H1 (cell line): ENCODE measurements around the gene KLHL29. TPM values are rescaled to one million over a fixed set of nuclear protein-coding genes. Genes with fewer than 3 reads are reported as not detected.

Experiments used
- CTCF ChIA-PET: fragments of 300-600 bp; sonication (Branson Sonifier 250); formaldehyde crosslinking; loops from one replicate; lab custom pipeline; 2021; ENCODE audit not compliant: partially characterized antibody; lab: Charles Lee
- POLR2A ChIA-PET: fragments of 300-600 bp; sonication (Branson Sonifier 250); formaldehyde crosslinking; loops from one replicate; lab custom pipeline; 2021; ENCODE audit warnings: inconsistent platforms; ENCODE audit not compliant: partially characterized antibody; lab: Charles Lee
- DNase-seq, 2 experiments: peaks; one replicate each; pipeline versions ENCODE4 v3.0.0 to v3.0.0-alpha.2; 2010 to 2022; ENCODE audit warnings: low spot score in 2 of 2, low read depth in 1 of 2, mixed read lengths in 1 of 2
- FAIRE-seq: peaks from 2 replicates; lab custom pipeline; 2011; peaks lifted over from hg19 to GRCh38; lab: Jason Lieb, UNC
- H2AFZ ChIP-seq: 2 replicates; pipeline ENCODE4 v1.8.1; 2012; ENCODE audit warnings: low read length, inconsistent platforms
- H2AK5ac ChIP-seq: 2 replicates; pipeline ENCODE4 v1.6.1; 2013; ENCODE audit warnings: low read depth, low read length
- H2BK120ac ChIP-seq: replicated peaks from 2 replicates; pipeline ENCODE3; 2013; ENCODE audit warnings: low read depth, low read length, inconsistent platforms
- H2BK12ac ChIP-seq: 2 replicates; pipeline ENCODE4 v1.6.1; 2013; ENCODE audit warnings: low read depth, low read length
- H2BK15ac ChIP-seq: 2 replicates; pipeline ENCODE4 v1.6.1; 2013; ENCODE audit warnings: low read length
- H2BK20ac ChIP-seq: 2 replicates; pipeline ENCODE4 v1.6.1; 2013; ENCODE audit warnings: low read length
- H2BK5ac ChIP-seq: 2 replicates; pipeline ENCODE4 v1.6.1; 2013; ENCODE audit warnings: low read depth, low read length
- H3K14ac ChIP-seq: 2 replicates; pipeline ENCODE4 v1.6.1; 2013; ENCODE audit warnings: inconsistent platforms; ENCODE audit not compliant: insufficient read length
- H3K18ac ChIP-seq: 2 replicates; pipeline ENCODE4 v1.6.1; 2013; ENCODE audit warnings: low read length; ENCODE audit errors: extremely low read depth
- H3K23ac ChIP-seq: 2 replicates; pipeline ENCODE4 v1.6.1; 2013; ENCODE audit warnings: inconsistent platforms; ENCODE audit not compliant: insufficient read length
- H3K23me2 ChIP-seq: 2 replicates; pipeline ENCODE4 v1.6.1; 2013; ENCODE audit warnings: low read depth, low read length
- H3K27ac ChIP-seq: 2 replicates; pipeline ENCODE4 v1.6.1; 2011; ENCODE audit warnings: low read depth, low read length, inconsistent platforms
- H3K27me3 ChIP-seq, 4 experiments: replicated peaks in 1 of 4; 1 replicate in 1 of 4; 2 replicates in 3 of 4; pipeline versions ENCODE4 v1.6.1 to v1.8.1; 2011 to 2013; ENCODE audit warnings: low read length in 3 of 4, mild to moderate bottlenecking in 3 of 4, inconsistent platforms in 2 of 4, mixed read lengths in 2 of 4, moderate library complexity in 1 of 4; ENCODE audit not compliant: control insufficient read depth in 3 of 4, insufficient read depth in 3 of 4; ENCODE audit errors: extremely low read depth in 1 of 4
- H3K36me3 ChIP-seq, 4 experiments: 2 replicates each; pipeline versions ENCODE4 v1.6.1 to v1.8.1; 2011 to 2013; ENCODE audit warnings: mild to moderate bottlenecking in 4 of 4, low read length in 3 of 4, moderate library complexity in 2 of 4, control low read depth in 1 of 4, inconsistent platforms in 1 of 4; ENCODE audit not compliant: insufficient read depth in 4 of 4, control insufficient read depth in 2 of 4
- H3K4ac ChIP-seq: replicated peaks from 2 replicates; pipeline ENCODE3; 2013; ENCODE audit warnings: low read length, low read depth, mixed read lengths, inconsistent platforms; ENCODE audit not compliant: insufficient read length
- H3K4me1 ChIP-seq, 4 experiments: replicated peaks in 1 of 4; 1 replicate in 1 of 4; 2 replicates in 3 of 4; pipeline versions ENCODE4 v1.6.1 to v1.8.1; 2011 to 2013; ENCODE audit warnings: low read length in 3 of 4, inconsistent platforms in 2 of 4, mixed read lengths in 1 of 4; ENCODE audit not compliant: insufficient read depth in 4 of 4, control insufficient read depth in 3 of 4
- H3K4me2 ChIP-seq, 2 experiments: 2 replicates each; pipeline versions ENCODE4 v1.6.1 to v1.8.1; 2011 to 2013; ENCODE audit warnings: low read depth in 2 of 2, low read length in 2 of 2, control low read depth in 1 of 2, inconsistent platforms in 1 of 2, mild to moderate bottlenecking in 1 of 2; ENCODE audit not compliant: insufficient read depth in 1 of 2
- H3K4me3 ChIP-seq, 4 experiments: fragments of 200-600, 300-600 bp in 1 of 4; sonication (generic), shearing (Covaris generic), sonication (Bioruptor Twin) in 1 of 4; 2 replicates each; pipeline versions ENCODE4 v1.5.1 to v1.8.1; 2011 to 2016; ENCODE audit warnings: low read length in 4 of 4, low read depth in 3 of 4, control low read depth in 2 of 4, inconsistent platforms in 2 of 4, mild to moderate bottlenecking in 2 of 4, mixed read lengths in 1 of 4, moderate library complexity in 1 of 4; ENCODE audit not compliant: insufficient read depth in 2 of 4; ENCODE audit errors: extremely low read depth in 1 of 4
- H3K56ac ChIP-seq: replicated peaks from 2 replicates; pipeline ENCODE3; 2013; ENCODE audit warnings: low read depth, mild to moderate bottlenecking, mixed read lengths, low read length, inconsistent platforms; ENCODE audit not compliant: insufficient read length
- H3K79me1 ChIP-seq: 2 replicates; pipeline ENCODE4 v1.6.1; 2013; ENCODE audit warnings: low read depth, low read length, control low read depth
- H3K79me2 ChIP-seq, 2 experiments: 2 replicates each; pipeline versions ENCODE4 v1.6.1 to v1.8.1; 2012 to 2013; ENCODE audit warnings: low read length in 2 of 2, mild to moderate bottlenecking in 2 of 2, inconsistent platforms in 1 of 2; ENCODE audit not compliant: insufficient read depth in 2 of 2, control insufficient read depth in 1 of 2
- H3K9ac ChIP-seq, 4 experiments: replicated peaks in 1 of 4; 1 replicate in 1 of 4; 2 replicates in 3 of 4; pipeline versions ENCODE4 v1.6.1 to v1.8.1; 2011 to 2013; ENCODE audit warnings: low read depth in 3 of 4, low read length in 3 of 4, control low read depth in 2 of 4, mild to moderate bottlenecking in 2 of 4, moderate library complexity in 2 of 4, inconsistent platforms in 1 of 4; ENCODE audit errors: extremely low read depth in 1 of 4
- H3K9me3 ChIP-seq, 2 experiments: 2 replicates each; pipeline versions ENCODE4 v1.6.1 to v1.8.1; 2012 to 2013; ENCODE audit warnings: mild to moderate bottlenecking in 2 of 2, moderate library complexity in 2 of 2, control low read depth in 1 of 2, inconsistent platforms in 1 of 2, low read depth in 1 of 2, low read length in 1 of 2, mixed read lengths in 1 of 2; ENCODE audit not compliant: insufficient read depth in 2 of 2
- H4K20me1 ChIP-seq, 2 experiments: replicated peaks in 1 of 2; 2 replicates each; pipeline versions ENCODE3 to v1.8.1; 2011 to 2013; ENCODE audit warnings: inconsistent platforms in 2 of 2, low read length in 2 of 2, mild to moderate bottlenecking in 1 of 2; ENCODE audit not compliant: insufficient read depth in 2 of 2, control insufficient read depth in 1 of 2
- H4K5ac ChIP-seq: 2 replicates; pipeline ENCODE4 v1.6.1; 2013; ENCODE audit warnings: low read length, low read depth, mixed read lengths, inconsistent platforms; ENCODE audit not compliant: insufficient read length
- H4K8ac ChIP-seq: 2 replicates; pipeline ENCODE4 v1.8.0; 2013; ENCODE audit warnings: mild to moderate bottlenecking, moderate library complexity, low read length, inconsistent platforms; ENCODE audit not compliant: insufficient read depth; ENCODE audit errors: extremely low read depth
- H4K91ac ChIP-seq: replicated peaks from 2 replicates; pipeline ENCODE3; 2013; ENCODE audit warnings: low read length, mixed read lengths, inconsistent platforms; ENCODE audit not compliant: insufficient read length
- ATF2 ChIP-seq: IDR thresholded peaks from 2 replicates; pipeline ENCODE4 v1.6.1; 2012; ENCODE audit warnings: low read length, inconsistent platforms
- CBX8 ChIP-seq: fragments of 300-800, 300-1000 bp; sonication (generic); IDR thresholded peaks from 2 replicates; pipeline ENCODE4 v1.7.1; 2016; ENCODE audit warnings: low read depth, low read length, borderline replicate concordance
- CTBP2 ChIP-seq: IDR thresholded peaks from 2 replicates; pipeline ENCODE4 v1.7.0; 2011; ENCODE audit warnings: borderline replicate concordance, mild to moderate bottlenecking, moderate library complexity, mixed read lengths, low read length; ENCODE audit not compliant: insufficient read depth, insufficient read length
- HDAC6 ChIP-seq: IDR thresholded peaks from one replicate; pipeline ENCODE4 v1.7.1; 2012; ENCODE audit warnings: low read depth, mild to moderate bottlenecking, inconsistent platforms, low read length, moderate library complexity
- NRF1 ChIP-seq: IDR thresholded peaks from 2 replicates; pipeline ENCODE4 v1.6.1; 2011; ENCODE audit warnings: mild to moderate bottlenecking, low read depth, low read length, improper control_type of control experiment
- PHF8 ChIP-seq: fragments of 200-600 bp; sonication (generic); conservative IDR thresholded peaks from 2 replicates; pipeline ENCODE4 v1.7.1; 2012; ENCODE audit warnings: low read depth, mild to moderate bottlenecking, inconsistent platforms, low read length, moderate library complexity
- POLR2AphosphoS5 ChIP-seq: IDR thresholded peaks from 2 replicates; pipeline ENCODE4 v1.6.1; 2011; ENCODE audit warnings: low read depth, low read length
- SIRT6 ChIP-seq: IDR thresholded peaks from one replicate; pipeline ENCODE4 v1.7.1; 2012; ENCODE audit warnings: low read length, inconsistent platforms
- SIX5 ChIP-seq: IDR thresholded peaks from 2 replicates; pipeline ENCODE4 v1.6.1; 2011; ENCODE audit warnings: mild to moderate bottlenecking, low read depth, low read length
- SP2 ChIP-seq: IDR thresholded peaks from 2 replicates; pipeline ENCODE4 v1.6.1; 2012; ENCODE audit warnings: mild to moderate bottlenecking, low read length, inconsistent platforms
- SP4 ChIP-seq: IDR thresholded peaks from 2 replicates; pipeline ENCODE4 v1.6.1; 2012; ENCODE audit warnings: low read length, inconsistent platforms
- SUZ12 ChIP-seq: fragments of 200-600 bp; sonication (generic); IDR thresholded peaks from 2 replicates; pipeline ENCODE4 v1.6.1; 2012; ENCODE audit warnings: mild to moderate bottlenecking, inconsistent platforms, low read length, moderate library complexity, mixed read lengths
- TBP ChIP-seq: IDR thresholded peaks from 2 replicates; pipeline ENCODE4 v1.6.1; 2011; ENCODE audit warnings: low read depth, low read length, improper control_type of control experiment
- YY1 ChIP-seq: IDR thresholded peaks from 2 replicates; pipeline ENCODE4 v1.6.1; 2011; ENCODE audit warnings: low read depth, mild to moderate bottlenecking, low read length
- WGBS, 2 experiments: shearing (Covaris generic) in 1 of 2; methylation state at CpG; one replicate each; pipeline versions ENCODE4 v1.1.6 to v1.1.7; 2013 to 2015; ENCODE audit warnings: low lambda C conversion rate in 2 of 2, mixed read lengths in 2 of 2, inconsistent platforms in 1 of 2, low coverage in 1 of 2, missing lambda C conversion rate in 1 of 2; ENCODE audit not compliant: insufficient replicate concordance in 2 of 2, insufficient coverage in 1 of 2, insufficient read length in 1 of 2; ENCODE audit errors: extremely low coverage in 1 of 2, missing lambda C conversion rate in 1 of 2; 5-methylcytosine and 5-hydroxymethylcytosine counted together
- polyA plus RNA-seq, 7 experiments: library from polyadenylated mRNA; depleted of rRNA in 3 of 7; stranded (reverse) in 5 of 7; unstranded in 2 of 7; fragments of >200 nt in 5 of 7; fragments of 200-250 nt in 2 of 7; gene quantifications; 1 replicate in 5 of 7; 2 replicates in 1 of 7; 4 replicates in 1 of 7; pipeline versions ENCODE4 v1.2.1 to v1.2.3, GENCODE V29; 2011 to 2013; ENCODE audit warnings: missing spikeins in 2 of 7, mixed read lengths in 2 of 7
- total RNA-seq: library from RNA; stranded (reverse); fragmentation: NEBNext Ultra II Directional; extraction: Animal tissue kit (Norgen Biotek cat#: 25700); gene quantifications from 2 replicates; pipeline ENCODE4 v1.2.1, GENCODE V29; 2021

Gene KLHL29
- total and polyA plus RNA-seq, 2 of the 8 experiments (the other 6 are each of a cell fraction or from before 2014, with no cell fraction given), result 1.1 to 4.7 TPM

- Histone ChIP-seq H3K4me3 (no peak overlapping the region), H3K18ac (no peak overlapping the region), H3K56ac (no peak overlapping the region), H4K5ac (no peak overlapping the region), H3K14ac (no peak overlapping the region), H4K20me1 (no peaks in the 10 kb centered on the region), H3K27me3 (0 out of 7 replicates have a peak, but pooled peaks cover 0 to 3% (median 1%) of the 10 kb centered on the region in 4 experiments), H2BK15ac (no peak overlapping the region), H3K79me1 (no peaks in the 10 kb centered on the region), H4K8ac (no peak overlapping the region), H2BK12ac (no peak overlapping the region), H3K9ac (no peak overlapping the region), H3K23me2 (no peaks in the 10 kb centered on the region), H2BK5ac (no peak overlapping the region), H3K9me3 (no peaks in the 10 kb centered on the region), H3K23ac (no peak overlapping the region), H2AK5ac (no peak overlapping the region), H3K4ac (no peak overlapping the region), H3K27ac (no peak overlapping the region), H3K36me3 (no peaks in the 10 kb centered on the region), H3K79me2 (no peaks in the 10 kb centered on the region), H2BK20ac (no peak overlapping the region), H3K4me1 (no peaks in the 10 kb centered on the region), H3K4me2 (no peak overlapping the region), H4K91ac (no peak overlapping the region), H2BK120ac (no peak overlapping the region), H2AFZ (no peak overlapping the region)
- no peak for FAIRE-seq
- POLR2A ChIA-PET, result no interaction called here
- 74% methylated on average over 9 of the region's 9 CpGs; no CpG with 5 or more reads in 1 of the 2 experiments for WGBS, 2 experiments
- CTCF ChIA-PET, result interaction anchor here (0.7 to 1.2 kb wide), 2 partner anchors 8 to 70 kb away, joined by 3 read pairs; no protein-coding TSS in a partner anchor
- no peak for DNase-seq
- TF ChIP-seq YY1 (no peak), CTBP2 (no peak), SIRT6 (no peak), TBP (no peak), SIX5 (no peak), SP4 (no peak), SP2 (no peak), ATF2 (no peak), SUZ12 (no peak), POLR2AphosphoS5 (no peak), NRF1 (no peak), PHF8 (no peak), HDAC6 (no peak), CBX8 (no peak)
Measured at GRCh38 chr2:23366720-23367119, 18.3 kb upstream of the KLHL29 start.
